ENCODE data around the gene DELE1.
"Not testable (repeated sequence)": the region's sequence is repeated elsewhere in the genome, so short reads cannot be mapped to it uniquely, and the experiment has no call there.

The DELE1 gene

GRCh38 chr5:141922827-141923447 lies 734 bp upstream of the DELE1 start:
- not testable (repeated sequence) for DNase-seq (ENCODE audit: low read depth in 2 of 2, low spot score in 1 of 2)

DNA sequence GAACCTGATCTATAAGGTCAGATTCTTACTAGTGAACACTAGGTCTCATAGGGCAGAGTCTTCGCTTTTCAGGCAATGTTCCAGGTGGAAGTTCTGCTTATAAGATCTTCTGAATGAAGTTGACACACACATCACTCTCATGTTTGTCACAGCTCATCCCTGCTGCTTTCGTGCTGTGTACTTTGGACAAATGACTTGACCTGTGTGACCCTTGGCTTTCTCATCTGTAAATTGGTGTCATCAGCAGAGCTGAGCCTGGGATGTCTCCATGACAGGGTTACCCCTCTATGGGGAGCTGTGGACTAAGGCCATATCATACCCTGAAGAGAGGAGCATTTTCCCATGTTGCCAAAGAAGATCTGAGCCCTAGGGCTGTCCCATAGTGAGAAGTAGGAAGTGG lies 2.8 kb downstream of the DELE1 start:
- no peak for DNase-seq (ENCODE audit: low read depth in 2 of 2, low spot score in 1 of 2)

DNA sequence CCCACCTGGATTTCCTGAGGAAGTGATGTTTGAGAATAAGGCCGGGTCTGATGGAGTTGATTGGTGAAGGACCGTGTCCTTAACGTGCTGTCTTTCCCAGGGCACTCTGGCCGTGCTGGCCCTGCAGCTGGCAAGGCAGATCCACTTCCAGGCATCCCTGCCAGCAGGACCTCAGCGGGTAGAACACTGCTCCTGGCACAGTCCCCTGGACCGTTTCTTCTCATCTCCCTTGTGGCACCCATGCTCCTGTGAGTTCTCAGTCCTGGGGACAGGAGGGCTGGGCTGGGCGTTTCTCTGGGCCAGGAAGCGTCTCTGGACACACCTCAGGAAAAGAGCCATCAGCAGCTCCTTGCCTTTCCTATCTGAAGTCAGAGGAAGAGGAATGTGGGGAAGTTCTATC lies 4.4 kb downstream of the DELE1 start:
- DNase-seq (ENCODE audit: low read depth in 2 of 2, low spot score in 1 of 2), result no peak

- no peak for DNase-seq (ENCODE audit: low read depth in 2 of 2, low spot score in 1 of 2)
Observed at GRCh38 chr5:141929398-141930058, 5.9 kb downstream of the DELE1 start.

GRCh38 chr5:141931694-141932093 lies 8.0 kb downstream of the DELE1 start:
- DNase-seq (ENCODE audit: low read depth in 2 of 2, low spot score in 1 of 2), result no peak

- no peak for DNase-seq (ENCODE audit: low read depth in 2 of 2, low spot score in 1 of 2)
Observed at GRCh38 chr5:141933151-141933550, 9.5 kb downstream of the DELE1 start.

DNA sequence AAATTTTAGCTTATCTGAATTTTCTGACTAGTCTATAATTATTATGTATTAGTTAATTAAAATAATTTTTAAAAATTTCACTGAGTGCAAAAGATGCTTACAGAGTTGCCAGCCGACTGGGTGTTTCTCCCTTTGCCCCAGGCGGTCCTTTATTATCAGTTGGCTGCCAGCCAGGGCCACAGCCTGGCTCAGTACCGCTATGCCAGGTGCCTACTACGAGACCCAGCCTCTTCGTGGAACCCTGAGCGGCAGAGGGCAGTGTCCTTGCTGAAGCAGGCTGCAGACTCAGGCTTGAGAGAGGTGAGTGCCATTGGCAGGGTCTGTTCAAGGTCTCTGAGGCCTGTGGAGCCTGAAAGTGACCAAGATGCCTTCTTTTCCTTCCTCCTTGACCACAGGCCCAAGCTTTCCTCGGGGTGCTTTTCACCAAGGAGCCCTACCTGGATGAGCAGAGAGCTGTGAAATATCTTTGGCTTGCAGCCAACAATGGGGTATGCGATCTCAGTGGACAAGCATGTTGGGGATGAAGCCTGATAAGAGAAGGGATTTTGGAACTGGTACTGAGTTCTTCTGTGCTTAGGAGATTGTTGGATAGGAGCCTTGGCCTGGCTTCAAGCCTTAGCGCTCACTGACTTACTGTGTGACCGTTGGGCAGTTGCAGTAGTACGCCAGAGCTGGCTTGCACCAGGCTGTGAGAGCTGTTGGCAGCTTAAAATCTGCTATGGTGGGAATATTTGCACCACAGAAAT lies 10.6 kb downstream of the DELE1 start:
- no peak for DNase-seq (ENCODE audit: low read depth in 2 of 2, low spot score in 1 of 2)

DNA sequence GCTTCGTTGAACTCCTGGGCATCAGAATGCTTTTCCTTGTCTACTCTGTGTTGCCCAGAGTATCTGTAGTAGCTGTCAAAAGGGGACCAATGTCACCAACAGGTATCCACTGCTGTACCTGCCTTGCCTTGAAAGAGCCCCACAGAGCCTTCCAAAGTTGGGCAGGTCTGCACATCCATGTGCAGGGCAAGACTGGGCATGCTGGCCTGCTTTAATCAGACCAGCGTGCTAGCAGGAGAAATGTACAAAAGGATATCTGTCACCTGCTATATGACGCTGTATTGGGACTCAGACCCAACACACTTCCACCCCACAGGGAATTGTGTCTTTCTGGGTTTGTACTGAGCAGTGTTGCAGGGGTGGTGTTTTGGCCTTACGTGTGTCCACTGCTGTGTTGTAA lies 11.9 kb downstream of the DELE1 start:
- no peak for DNase-seq (ENCODE audit: low read depth in 2 of 2, low spot score in 1 of 2)

GRCh38 chr5:141940695-141941271 lies 17.1 kb downstream of the DELE1 start:
- DNase-seq (ENCODE audit: low read depth in 2 of 2, low spot score in 1 of 2), result no peak

DNA sequence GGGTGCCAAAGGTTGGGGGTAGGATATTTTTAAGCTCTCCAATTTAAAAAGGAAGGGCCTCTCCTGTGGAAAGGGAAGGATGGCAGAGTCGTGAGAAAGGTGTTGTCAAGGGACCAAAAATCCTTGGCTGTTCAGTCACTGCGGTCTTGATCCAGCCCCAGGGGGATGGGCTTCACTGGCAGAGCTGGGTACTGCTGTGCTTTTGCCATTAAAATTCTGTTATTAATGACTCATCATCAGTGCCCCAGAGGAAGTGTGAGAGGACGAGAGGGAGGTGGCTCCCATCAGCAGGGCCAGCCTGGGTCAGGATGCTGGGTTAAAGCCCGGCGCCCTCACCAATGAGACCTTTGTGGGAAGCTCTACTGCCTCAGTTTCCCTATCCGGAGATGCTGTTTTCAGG lies 17.6 kb downstream of the DELE1 start:
- DNase-seq (ENCODE audit: low read depth in 2 of 2, low spot score in 1 of 2), result no peak

GRCh38 chr5:141941779-141942178 lies 18.1 kb downstream of the DELE1 start:
- no peak for DNase-seq (ENCODE audit: low read depth in 2 of 2, low spot score in 1 of 2)

- no peak for DNase-seq (ENCODE audit: low read depth in 2 of 2, low spot score in 1 of 2)
Observed at GRCh38 chr5:141942185-141942857, 18.6 kb downstream of the DELE1 start.

DNA sequence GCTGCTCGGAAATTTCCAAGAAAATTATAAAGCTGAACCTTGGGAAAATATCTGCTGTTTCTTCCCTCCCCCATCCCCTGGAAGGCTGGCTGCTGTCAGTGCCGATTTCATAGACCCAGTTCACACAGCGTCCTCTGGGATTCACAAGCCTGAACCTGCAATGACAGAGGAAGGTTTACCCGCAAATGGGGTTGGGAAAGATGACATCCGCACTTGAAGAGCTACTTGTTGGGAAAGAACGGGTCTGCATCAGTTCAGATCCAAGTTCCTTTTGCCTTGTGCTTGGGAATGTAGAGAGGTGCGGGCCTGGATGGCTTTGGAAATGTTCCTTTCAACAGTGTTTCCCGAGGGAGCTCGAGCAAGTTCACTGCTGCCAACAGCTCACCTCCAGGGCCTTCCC lies 20.4 kb downstream of the DELE1 start:
- DNase-seq (ENCODE audit: low read depth in 2 of 2, low spot score in 1 of 2), result no peak

DNA sequence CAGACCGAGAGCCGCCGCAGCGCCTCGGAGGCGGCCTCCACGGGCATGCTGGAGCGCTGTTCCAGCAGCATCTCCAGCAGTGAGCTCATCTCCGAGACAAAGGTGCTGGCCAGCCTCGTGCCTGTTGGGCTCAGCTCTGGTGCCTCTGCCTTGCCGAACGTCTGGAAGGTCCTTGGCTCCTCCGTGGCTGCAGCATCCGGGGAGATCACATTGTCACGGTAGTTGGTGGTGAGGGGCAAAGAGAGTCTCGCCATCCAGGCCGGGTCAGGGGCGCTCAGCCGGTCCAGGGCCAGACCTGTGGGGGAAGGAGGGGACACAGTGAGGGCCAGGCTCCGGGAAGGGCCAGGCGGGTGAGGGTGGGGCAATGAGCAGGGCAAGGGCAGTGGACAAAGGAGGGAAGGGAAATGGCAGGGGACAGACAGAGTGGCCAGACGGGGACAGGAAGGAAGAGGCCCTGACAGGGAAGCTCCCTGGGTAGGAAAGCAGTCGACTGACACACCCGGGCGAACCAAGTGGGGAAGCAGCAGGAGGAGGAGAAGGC lies 21.9 kb downstream of the DELE1 start:
- no peak for DNase-seq (ENCODE audit: low read depth in 2 of 2, low spot score in 1 of 2)

GRCh38 chr5:141947316-141947715 lies 23.6 kb downstream of the DELE1 start:
- no peak for DNase-seq (ENCODE audit: low read depth in 2 of 2, low spot score in 1 of 2)

DNA sequence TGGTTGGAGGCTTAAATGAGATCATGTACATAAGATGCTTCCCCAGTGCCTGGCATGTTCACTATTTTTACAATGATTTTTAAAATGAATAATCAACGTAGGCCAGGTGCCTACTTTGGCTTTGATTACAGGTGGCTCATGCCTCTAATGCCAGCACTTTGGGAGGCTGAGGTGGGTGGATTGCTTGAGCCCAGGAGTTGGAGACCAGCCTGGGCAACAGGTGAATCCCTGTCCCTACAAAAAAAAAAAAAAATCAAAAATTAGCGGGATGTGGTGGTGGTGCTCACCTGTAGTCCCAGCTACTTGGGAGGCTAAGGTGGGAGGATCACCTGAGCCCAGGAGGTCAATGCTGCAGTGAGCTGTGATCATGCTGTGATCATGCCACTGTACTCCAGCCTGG lies 25.1 kb downstream of the DELE1 start:
- DNase-seq (ENCODE audit: low read depth in 2 of 2, low spot score in 1 of 2), result no peak

DNA sequence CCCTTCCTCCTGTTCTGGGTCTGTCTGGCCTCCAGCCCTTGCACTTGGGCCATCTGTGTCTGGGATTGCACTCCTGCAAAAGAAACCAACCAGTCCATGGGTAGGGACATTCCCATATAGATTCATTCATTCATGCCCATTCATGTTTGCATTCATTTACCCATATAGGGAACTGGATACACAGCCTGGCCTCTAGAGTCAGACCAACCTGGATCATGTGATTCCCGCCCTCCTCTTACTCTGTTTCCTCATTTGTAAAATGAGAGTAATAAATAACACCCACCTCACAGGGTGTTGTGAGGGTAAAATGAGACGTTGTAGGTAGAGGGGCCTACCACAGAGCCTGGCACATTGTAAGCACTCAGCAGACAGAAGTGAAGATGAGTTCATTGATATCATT lies 25.8 kb downstream of the DELE1 start:
- no peak for DNase-seq (ENCODE audit: low read depth in 2 of 2, low spot score in 1 of 2)

- DNase-seq (ENCODE audit: low read depth in 2 of 2, low spot score in 1 of 2), result no peak
Observed at GRCh38 chr5:141950207-141951005, 26.7 kb downstream of the DELE1 start.

DNA sequence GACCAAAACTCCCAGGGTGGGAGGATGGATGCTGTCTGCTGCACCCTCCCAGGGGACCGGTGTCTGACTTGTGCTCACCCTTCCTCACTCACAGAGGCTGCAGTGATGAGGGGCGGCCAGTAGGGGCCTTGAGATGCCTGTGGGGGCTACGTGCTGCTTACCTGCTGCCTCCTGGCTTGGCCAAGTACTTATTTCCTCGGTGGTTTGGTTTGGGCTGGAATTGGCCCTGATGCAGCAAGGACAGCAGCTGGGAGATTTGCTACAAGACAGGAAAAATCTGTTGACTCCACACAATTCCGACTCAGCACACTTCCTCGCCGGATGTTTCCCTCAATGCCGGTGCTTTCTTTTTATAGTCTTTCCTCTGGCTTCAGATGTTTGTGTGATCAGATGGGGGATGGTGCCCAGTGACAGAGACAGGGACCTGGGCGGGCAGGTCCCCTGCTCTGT lies 27.7 kb downstream of the DELE1 start:
- no peak for DNase-seq (ENCODE audit: low read depth in 2 of 2, low spot score in 1 of 2)

- no peak for DNase-seq (ENCODE audit: low read depth in 2 of 2, low spot score in 1 of 2)
Observed at GRCh38 chr5:141952020-141952419, 28.3 kb downstream of the DELE1 start.

Data from stimulated activated CD8-positive, alpha-beta memory T cell treated with anti-CD3 and anti-CD28 coated beads, Interleukin-4, amount 100 ng/mL, for 4 hours (primary cell).